HEK293 (cell line): ENCODE data around the gene TSPAN2.

Experiments used
- CTCF ChIA-PET: fragments of 350-600 bp; formaldehyde crosslinking; extraction: SDS; loops from one replicate; lab custom pipeline; 2021; ENCODE audit warnings: antibody characterized with exemption; lab: Yijun Ruan, JAX
- POLR2A ChIA-PET: fragments of 300-600 bp; formaldehyde crosslinking; extraction: SDS; loops from one replicate; lab custom pipeline; 2020; ENCODE audit warnings: antibody characterized with exemption, inconsistent platforms; lab: Yijun Ruan, JAX
- H3K27ac ChIP-seq: fragments of 200-500 bp; sonication (Bioruptor generic); 2 replicates; pipeline ENCODE4 v1.5.1; 2014; ENCODE audit warnings: low read depth, low read length, control low read depth, inconsistent platforms; ENCODE audit errors: extremely low read depth
- H3K36me3 ChIP-seq, 2 experiments: fragments of 200-500 bp in 1 of 2; sonication (Bioruptor generic) in 1 of 2; 1 replicate in 1 of 2; 2 replicates in 1 of 2; pipeline ENCODE4 v1.5.1; 2014 to 2017; ENCODE audit warnings: inconsistent platforms in 2 of 2, low read length in 2 of 2; ENCODE audit not compliant: control insufficient read depth in 2 of 2, insufficient read depth in 1 of 2
- H3K4me1 ChIP-seq: fragments of 200-500 bp; sonication (Bioruptor generic); 2 replicates; pipeline ENCODE4 v1.5.1; 2014; ENCODE audit warnings: mild to moderate bottlenecking, low read length, inconsistent platforms; ENCODE audit not compliant: control insufficient read depth, insufficient read depth
- H3K4me3 ChIP-seq: 2 replicates; pipeline ENCODE4 v1.5.1; 2011; ENCODE audit warnings: low read depth, mild to moderate bottlenecking, control low read depth, low read length, moderate library complexity
- H3K9me3 ChIP-seq: fragments of 200-500 bp; sonication (Bioruptor generic); 2 replicates; pipeline ENCODE4 v1.5.1; 2014; ENCODE audit warnings: low read depth, low read length, inconsistent platforms; ENCODE audit not compliant: control insufficient read depth, insufficient read depth
- BCL11A ChIP-seq: fragments of 450-650 bp; formaldehyde crosslinking; IDR thresholded peaks from 2 replicates; pipeline ENCODE4 v1.5.1; 2016; ENCODE audit warnings: low read depth, missing biosample characterization, missing genetic modification characterization
- KLF7 ChIP-seq: fragments of 450-650 bp; formaldehyde crosslinking; IDR thresholded peaks from 2 replicates; pipeline ENCODE4 v1.5.1; 2016; ENCODE audit warnings: missing biosample characterization, missing genetic modification characterization, borderline replicate concordance
- OVOL3 ChIP-seq: fragments of 450-650 bp; formaldehyde crosslinking; IDR thresholded peaks from 2 replicates; pipeline ENCODE4 v1.5.1; 2016; ENCODE audit warnings: missing biosample characterization, missing genetic modification characterization
- PRDM1 ChIP-seq: fragments of 450-650 bp; formaldehyde crosslinking; IDR thresholded peaks from 2 replicates; pipeline ENCODE4; 2016; ENCODE audit warnings: missing biosample characterization, missing genetic modification characterization
- TSHZ1 ChIP-seq: fragments of 450-650 bp; formaldehyde crosslinking; IDR thresholded peaks from 2 replicates; pipeline ENCODE4 v1.5.1; 2016; ENCODE audit warnings: missing biosample characterization, missing genetic modification characterization, borderline replicate concordance
- ZBTB21 ChIP-seq: fragments of 450-650 bp; formaldehyde crosslinking; IDR thresholded peaks from 2 replicates; pipeline ENCODE4 v1.5.1; 2017; ENCODE audit warnings: missing biosample characterization, missing genetic modification characterization
- ZFHX2 ChIP-seq: fragments of 450-650 bp; formaldehyde crosslinking; conservative IDR thresholded peaks from 2 replicates; pipeline ENCODE4 v1.5.1; 2016; ENCODE audit warnings: missing biosample characterization, missing genetic modification characterization
- ZNF148 ChIP-seq: fragments of 450-650 bp; formaldehyde crosslinking; IDR thresholded peaks from 2 replicates; pipeline ENCODE4 v1.5.0; 2017; ENCODE audit warnings: missing biosample characterization, missing genetic modification characterization, borderline replicate concordance
- ZNF155 ChIP-seq: fragments of 450-650 bp; formaldehyde crosslinking; IDR thresholded peaks from 2 replicates; pipeline ENCODE4 v1.5.1; 2016; ENCODE audit warnings: missing biosample characterization, missing genetic modification characterization
- ZNF174 ChIP-seq: fragments of 450-650 bp; formaldehyde crosslinking; IDR thresholded peaks from 2 replicates; pipeline ENCODE4 v1.5.0; 2017; ENCODE audit warnings: missing biosample characterization, mild to moderate bottlenecking, missing genetic modification characterization
- ZNF18 ChIP-seq: fragments of 450-650 bp; formaldehyde crosslinking; IDR thresholded peaks from 2 replicates; pipeline ENCODE4 v1.5.1; 2016; ENCODE audit warnings: missing biosample characterization, missing genetic modification characterization
- ZNF211 ChIP-seq: fragments of 450-650 bp; formaldehyde crosslinking; IDR thresholded peaks from 2 replicates; pipeline ENCODE4 v1.5.1; 2016; ENCODE audit warnings: low read depth, missing biosample characterization, missing genetic modification characterization
- ZNF23 ChIP-seq: fragments of 450-650 bp; formaldehyde crosslinking; IDR thresholded peaks from 2 replicates; pipeline ENCODE4 v1.5.1; 2016; ENCODE audit warnings: missing biosample characterization, missing genetic modification characterization, borderline replicate concordance
- ZNF248 ChIP-seq: fragments of 450-650 bp; formaldehyde crosslinking; IDR thresholded peaks from 2 replicates; pipeline ENCODE4 v1.5.1; 2017; ENCODE audit warnings: missing biosample characterization, missing genetic modification characterization
- ZNF350 ChIP-seq: fragments of 450-650 bp; formaldehyde crosslinking; IDR thresholded peaks from 2 replicates; pipeline ENCODE4 v1.5.0; 2017; ENCODE audit warnings: missing biosample characterization, mild to moderate bottlenecking, missing genetic modification characterization
- ZNF37A ChIP-seq: fragments of 450-650 bp; IDR thresholded peaks from 2 replicates; pipeline ENCODE4 v1.5.1; 2018; ENCODE audit warnings: missing biosample characterization, missing genetic modification characterization
- ZNF473 ChIP-seq: fragments of 450-650 bp; formaldehyde crosslinking; IDR thresholded peaks from 2 replicates; pipeline ENCODE4 v1.5.1; 2017; ENCODE audit warnings: missing biosample characterization, missing genetic modification characterization
- ZNF521 ChIP-seq: fragments of 450-650 bp; formaldehyde crosslinking; IDR thresholded peaks from 2 replicates; pipeline ENCODE4 v1.5.1; 2017; ENCODE audit warnings: missing biosample characterization, mild to moderate bottlenecking, missing genetic modification characterization
- ZNF549 ChIP-seq: fragments of 450-650 bp; IDR thresholded peaks from 2 replicates; pipeline ENCODE4 v1.5.1; 2018; ENCODE audit warnings: missing biosample characterization, missing genetic modification characterization, mild to moderate bottlenecking, inconsistent platforms, moderate library complexity
- ZNF555 ChIP-seq: fragments of 450-650 bp; formaldehyde crosslinking; conservative IDR thresholded peaks from 2 replicates; pipeline ENCODE4 v1.5.1; 2017; ENCODE audit warnings: missing biosample characterization, mild to moderate bottlenecking, missing genetic modification characterization, inconsistent platforms
- ZNF623 ChIP-seq: fragments of 450-650 bp; formaldehyde crosslinking; IDR thresholded peaks from 2 replicates; pipeline ENCODE4 v1.5.1; 2016; ENCODE audit warnings: missing biosample characterization, missing genetic modification characterization
- ZNF629 ChIP-seq: fragments of 450-650 bp; formaldehyde crosslinking; IDR thresholded peaks from 2 replicates; pipeline ENCODE4 v1.5.1; 2017; ENCODE audit warnings: missing biosample characterization, missing genetic modification characterization
- ZNF776 ChIP-seq: fragments of 450-650 bp; formaldehyde crosslinking; IDR thresholded peaks from 2 replicates; pipeline ENCODE4 v1.5.0; 2017; ENCODE audit warnings: missing biosample characterization, missing genetic modification characterization, borderline replicate concordance
- ZNF777 ChIP-seq: fragments of 450-650 bp; formaldehyde crosslinking; IDR thresholded peaks from 2 replicates; pipeline ENCODE4 v1.5.1; 2017; ENCODE audit warnings: missing biosample characterization, missing genetic modification characterization, borderline replicate concordance
- ZNF791 ChIP-seq: fragments of 450-650 bp; formaldehyde crosslinking; IDR thresholded peaks from 2 replicates; pipeline ENCODE4 v1.5.1; 2016; ENCODE audit warnings: missing biosample characterization, missing genetic modification characterization
- ZSCAN4 ChIP-seq: fragments of 450-650 bp; formaldehyde crosslinking; IDR thresholded peaks from 2 replicates; pipeline ENCODE4 v1.5.1; 2017; ENCODE audit warnings: missing biosample characterization, missing genetic modification characterization

The TSPAN2 gene

GRCh38 chr1:115031595-115031994 lies 57.7 kb downstream of the TSPAN2 start:
- TF ChIP-seq ZNF155 (tag by site-specific recombination) (no peak), PRDM1 (tag by site-specific recombination) (no peak), BCL11A (tag by site-specific recombination) (no peak), ZNF211 (tag by site-specific recombination) (no peak), ZBTB21 (tag by site-specific recombination) (no peak), ZNF174 (no peak), ZNF776 (no peak), KLF7 (no peak)
- POLR2A ChIA-PET, result no interaction called here

GRCh38 chr1:115029526-115029925 lies 59.8 kb downstream of the TSPAN2 start, which contains the start of gene TSHB:
TSS of gene TSHB (plus strand) at chr1:115029826. CDS start at chr1:115033363, 3,537 bp downstream.
- no peaks in the 10 kb centered on the region for H3K4me1 ChIP-seq
- no peaks in the 10 kb centered on the region for H3K9me3 ChIP-seq
- no peaks in the 10 kb centered on the region for H3K36me3 ChIP-seq
- CTCF ChIA-PET, result interaction anchor here (1.0 to 1.4 kb wide), 3 partner anchors 8 to 22 kb away, joined by 3 to 4 read pairs (median 3); no protein-coding TSS in a partner anchor
- no peak within 1 kb of the TSS for H3K4me3 ChIP-seq
- no peak within 1 kb of the TSS for H3K27ac ChIP-seq
- POLR2A ChIA-PET, result no interaction called here
- no peak for TF ChIP-seq ZFHX2 (tag by site-specific recombination)
- no peak for TF ChIP-seq ZNF776
- no peak for TF ChIP-seq OVOL3
- no peak for TF ChIP-seq ZNF148 (tag by site-specific recombination)
- TF ChIP-seq ZNF555 (tag by site-specific recombination), result no peak
- no peak for TF ChIP-seq ZNF37A
- no peak for TF ChIP-seq ZNF549 (tag by site-specific recombination)
- TF ChIP-seq ZNF791, result no peak
- no peak for TF ChIP-seq ZNF23 (tag by site-specific recombination)
- TF ChIP-seq ZNF623 (tag by site-specific recombination), result no peak
- TF ChIP-seq ZNF521 (tag by site-specific recombination), result no peak
- TF ChIP-seq ZNF350 (tag by site-specific recombination), result no peak
- no peak for TF ChIP-seq ZNF248
- TF ChIP-seq ZNF629 (tag by site-specific recombination), result no peak
- TF ChIP-seq ZSCAN4, result no peak
- no peak for TF ChIP-seq ZNF473 (tag by site-specific recombination)
- TF ChIP-seq TSHZ1, result no peak
- TF ChIP-seq ZNF777 (tag by site-specific recombination), result no peak
- no peak for TF ChIP-seq ZNF18 (tag by site-specific recombination)

More at GRCh38 chr1:115031595-115031994, 57.7 kb downstream of the TSPAN2 start:
- no peaks in the 10 kb centered on the region for H3K4me1 ChIP-seq
- no peaks in the 10 kb centered on the region for H3K36me3 ChIP-seq
- H3K9me3 ChIP-seq, result no peaks in the 10 kb centered on the region
- CTCF ChIA-PET, result interaction anchor here (0.9 to 1.4 kb wide), 2 partner anchors 8 to 21 kb away, joined by 3 to 10 read pairs; no protein-coding TSS in a partner anchor
- no peak overlapping the region for H3K4me3 ChIP-seq
- H3K27ac ChIP-seq, result no peak overlapping the region
